HG03439 (cell line): Measurements from ENCODE around the gene ITCH.
"Not testable (repeated sequence)": the region's sequence is repeated elsewhere in the genome, so short reads cannot be mapped to it uniquely, and the experiment has no call there.

Source experiments
- ATAC-seq: cut with Tn5 transposase; IDR thresholded peaks from one replicate; pipeline ENCODE4 v1.9.1; 2021; ENCODE audit warnings: mild to moderate bottlenecking, moderate library complexity; ENCODE audit not compliant: unreplicated experiment

The ITCH gene

DNA sequence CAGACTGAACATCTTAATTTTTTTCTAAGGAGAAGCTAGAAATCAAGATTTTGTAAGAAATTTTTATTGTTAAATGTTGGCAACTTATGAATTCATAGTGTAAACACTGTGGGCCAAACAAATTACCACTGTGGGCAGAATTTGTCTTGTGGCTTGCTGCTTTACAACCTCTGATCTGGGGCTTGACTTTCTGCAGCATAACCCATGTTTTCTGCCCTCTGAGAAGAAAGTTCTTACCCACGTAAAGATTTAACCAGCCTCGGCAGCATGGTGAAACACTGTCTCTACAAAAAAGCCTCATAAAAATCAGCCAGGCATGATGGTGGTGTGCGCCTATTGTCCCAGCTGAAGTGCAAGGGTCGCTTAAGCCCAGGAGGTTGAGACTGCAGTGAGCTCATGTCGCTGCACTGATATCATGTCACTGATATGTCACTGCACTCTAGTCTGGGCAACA lies 12.9 kb downstream of the ITCH start:
- no peak for ATAC-seq

- ATAC-seq: peak; percentile 78
Measured at GRCh38 chr20:34377072-34377847, 14.2 kb downstream of the ITCH start.

- ATAC-seq: no peak
Measured at GRCh38 chr20:34382174-34382573, 19.1 kb downstream of the ITCH start.

DNA sequence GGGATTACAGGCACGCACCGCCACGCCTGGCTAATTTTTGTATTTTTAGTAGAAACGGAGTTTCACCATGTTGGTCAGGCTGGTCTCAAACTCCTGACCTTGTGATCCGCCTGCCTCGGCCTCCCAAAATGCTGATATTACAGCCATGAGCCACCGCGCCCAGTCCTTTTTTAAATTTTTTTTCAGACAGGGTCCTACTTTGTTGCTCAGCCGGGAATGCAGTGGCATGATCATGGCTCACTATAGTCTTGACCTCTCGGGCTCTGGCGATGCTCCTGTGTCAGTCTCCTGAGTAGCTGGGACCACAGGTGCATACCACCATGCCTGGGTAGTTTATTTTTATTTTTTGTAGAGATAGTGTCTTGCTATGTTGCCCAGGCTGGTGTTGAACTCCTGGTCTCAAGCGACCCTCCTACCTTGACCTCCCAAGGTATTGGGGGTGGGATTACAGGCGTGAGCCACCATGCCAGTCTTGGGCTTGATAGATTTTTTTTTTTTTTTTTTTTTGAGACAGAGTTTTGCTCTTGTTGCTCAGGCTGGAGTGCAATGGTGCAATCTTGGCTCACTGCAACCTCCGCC lies 19.9 kb downstream of the ITCH start:
- ATAC-seq: not testable (repeated sequence)

DNA sequence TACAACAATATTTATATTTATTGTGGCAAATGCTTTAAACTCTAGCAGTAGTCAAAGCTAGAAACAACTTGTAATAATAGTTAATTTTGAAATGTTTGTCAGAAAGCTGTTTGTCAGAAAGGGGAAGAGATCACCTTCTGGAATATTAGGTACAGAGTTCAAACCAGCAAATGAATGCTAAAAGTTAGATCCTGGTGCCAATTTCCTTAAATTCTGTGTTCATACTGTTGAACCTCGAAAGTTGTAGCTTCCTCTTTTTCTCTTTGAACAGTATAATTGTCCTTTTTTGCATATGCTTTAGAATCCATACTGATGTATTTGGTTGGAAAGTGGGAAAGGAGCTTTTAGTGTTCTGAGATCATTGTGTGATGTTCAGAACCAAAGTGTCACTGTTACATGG lies 22.4 kb downstream of the ITCH start:
- ATAC-seq: no peak

DNA sequence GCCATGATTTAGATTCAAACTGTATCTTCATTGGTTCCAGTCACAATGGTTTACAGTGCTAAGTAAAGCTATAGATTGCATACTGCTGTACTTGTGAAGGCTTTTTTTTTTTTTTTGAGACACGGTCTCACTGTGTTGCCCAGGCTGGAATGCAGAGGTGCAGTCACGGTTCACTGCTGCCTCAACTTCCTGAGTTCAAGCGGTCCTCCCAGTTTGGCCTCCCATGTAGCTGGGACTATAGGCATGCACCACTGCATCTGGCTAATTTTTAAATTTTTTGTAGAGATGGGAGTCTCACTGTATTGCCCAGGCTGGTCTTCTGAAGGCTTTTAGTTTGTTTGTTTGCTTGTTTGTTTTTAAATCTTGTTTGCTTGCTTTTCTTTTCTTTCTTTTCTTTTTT lies 24.9 kb downstream of the ITCH start:
- no peak for ATAC-seq

DNA sequence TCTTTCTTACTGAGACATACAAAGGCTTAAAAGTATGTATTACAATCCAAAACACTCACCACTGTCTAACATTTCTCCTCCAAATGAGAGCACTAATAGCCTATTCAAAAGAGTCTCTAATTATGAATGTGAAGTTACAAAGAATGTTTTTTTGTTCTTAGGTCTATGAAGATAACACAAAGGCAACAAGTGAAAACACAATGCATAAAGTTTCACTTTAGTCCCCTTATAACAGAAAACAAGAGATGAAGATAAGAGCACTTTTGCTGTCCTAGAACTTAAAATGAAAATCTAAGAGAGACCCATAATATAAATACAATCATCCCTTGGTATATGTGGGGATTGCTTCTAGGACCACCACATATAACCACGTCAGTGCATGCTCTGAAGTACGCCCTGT lies 25.6 kb downstream of the ITCH start:
- no peak for ATAC-seq

DNA sequence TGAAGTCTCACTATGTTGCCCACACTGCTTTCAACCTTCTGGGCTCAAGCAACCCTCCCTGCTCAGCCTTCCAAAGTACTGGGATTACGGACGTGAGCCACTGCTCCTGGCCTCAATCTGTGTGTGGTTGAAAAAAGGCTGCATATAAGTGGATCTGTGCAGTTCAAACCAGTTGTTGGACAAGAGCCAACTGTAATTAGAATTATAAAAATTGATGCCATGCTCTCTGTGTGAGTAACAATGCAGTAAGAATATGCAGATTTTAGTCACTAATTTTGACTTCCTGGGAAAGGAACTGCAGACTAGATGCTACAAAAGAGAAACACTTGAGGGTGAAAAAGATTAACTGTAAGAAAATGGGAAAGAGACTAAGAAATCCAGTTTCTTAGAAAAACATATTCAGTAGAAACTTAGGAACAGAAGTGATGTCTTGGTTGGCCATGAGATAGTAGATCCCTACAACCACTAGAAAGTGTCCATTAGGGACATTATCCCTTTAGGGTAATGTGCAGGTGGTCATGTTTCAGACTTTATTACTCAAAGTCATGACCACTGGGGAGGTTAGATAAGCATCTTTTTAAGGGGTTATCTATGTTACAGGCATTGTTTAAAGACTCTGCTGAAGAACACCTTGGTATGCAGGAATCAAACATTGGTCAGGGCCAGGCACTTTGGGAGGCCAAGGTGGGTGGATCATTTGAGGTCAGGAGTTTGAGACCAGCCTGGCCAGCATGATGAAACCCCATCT lies 26.3 kb downstream of the ITCH start:
- no peak for ATAC-seq

- ATAC-seq: no peak
Measured at GRCh38 chr20:34389954-34390555, 27.0 kb downstream of the ITCH start.

GRCh38 chr20:34396408-34396807 lies 33.3 kb downstream of the ITCH start:
- ATAC-seq: no peak

GRCh38 chr20:34397096-34397495 lies 34.0 kb downstream of the ITCH start:
- no peak for ATAC-seq

- ATAC-seq: not testable (repeated sequence)
Measured at GRCh38 chr20:34400776-34401175, 37.7 kb downstream of the ITCH start.

GRCh38 chr20:34401741-34402455 lies 38.8 kb downstream of the ITCH start:
- no peak for ATAC-seq

GRCh38 chr20:34402461-34402860 lies 39.4 kb downstream of the ITCH start:
- ATAC-seq: no peak

- ATAC-seq: no peak
Measured at GRCh38 chr20:34403063-34403827, 40.2 kb downstream of the ITCH start.

DNA sequence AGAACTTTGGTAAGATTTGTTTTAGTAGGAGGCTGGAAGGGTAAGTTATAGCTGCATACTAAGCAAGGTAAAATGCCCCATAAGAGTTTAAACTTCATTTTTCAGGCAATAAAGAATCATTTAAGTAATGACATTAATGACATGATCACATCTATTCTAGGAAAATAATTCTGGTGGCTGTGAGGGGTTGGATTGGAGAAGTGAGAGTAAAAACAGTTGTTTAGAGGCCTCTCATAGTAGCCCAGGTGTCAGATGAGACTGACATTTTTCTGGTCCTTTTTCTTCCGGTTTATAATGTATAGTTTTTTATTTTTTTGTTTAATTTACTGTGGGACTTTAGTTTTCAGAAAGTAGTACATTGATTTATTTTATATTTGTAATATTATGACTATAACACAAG lies 40.8 kb downstream of the ITCH start:
- ATAC-seq: peak; percentile 47

DNA sequence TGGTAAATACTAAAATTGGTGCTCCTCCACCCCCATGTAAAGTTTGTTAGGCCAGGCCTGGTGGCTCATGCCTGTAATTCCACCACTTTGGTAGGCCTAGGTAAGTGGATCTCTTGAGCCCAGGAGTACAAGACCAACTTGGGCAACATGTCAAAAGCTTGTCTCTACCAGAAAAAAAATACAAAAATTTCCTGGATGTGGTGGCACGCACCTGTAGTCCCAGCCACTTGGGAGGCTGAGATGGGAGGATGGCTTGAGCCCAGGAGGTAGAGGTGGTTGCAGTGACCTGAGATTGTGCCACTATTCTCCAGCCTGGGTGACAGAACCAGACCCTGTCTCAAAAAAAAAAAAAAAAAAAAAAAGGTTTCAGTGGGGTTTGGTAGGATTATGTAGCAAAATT lies 41.7 kb downstream of the ITCH start:
- no peak for ATAC-seq

- ATAC-seq: not testable (repeated sequence)
Measured at GRCh38 chr20:34405247-34405651, 42.2 kb downstream of the ITCH start.

DNA sequence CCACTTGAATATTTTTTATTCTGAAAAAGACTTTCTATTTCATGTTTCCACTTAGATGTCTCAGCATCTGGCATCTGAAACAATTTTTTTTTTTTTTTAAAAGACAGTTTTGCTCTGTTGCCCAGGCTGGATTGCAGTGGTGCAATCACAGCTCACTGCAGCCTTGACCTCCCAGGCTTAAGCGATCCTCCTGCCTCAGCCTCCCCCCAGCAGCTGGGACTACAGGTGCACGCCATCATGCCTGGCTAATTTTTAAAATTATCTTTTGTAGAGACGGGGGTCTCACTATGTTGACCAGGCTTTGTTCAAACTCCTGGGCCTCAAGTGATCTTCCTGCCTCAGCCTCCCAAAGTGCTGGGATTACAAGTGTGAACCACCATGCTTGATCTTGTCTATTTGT lies 42.9 kb downstream of the ITCH start:
- ATAC-seq: not testable (repeated sequence)

DNA sequence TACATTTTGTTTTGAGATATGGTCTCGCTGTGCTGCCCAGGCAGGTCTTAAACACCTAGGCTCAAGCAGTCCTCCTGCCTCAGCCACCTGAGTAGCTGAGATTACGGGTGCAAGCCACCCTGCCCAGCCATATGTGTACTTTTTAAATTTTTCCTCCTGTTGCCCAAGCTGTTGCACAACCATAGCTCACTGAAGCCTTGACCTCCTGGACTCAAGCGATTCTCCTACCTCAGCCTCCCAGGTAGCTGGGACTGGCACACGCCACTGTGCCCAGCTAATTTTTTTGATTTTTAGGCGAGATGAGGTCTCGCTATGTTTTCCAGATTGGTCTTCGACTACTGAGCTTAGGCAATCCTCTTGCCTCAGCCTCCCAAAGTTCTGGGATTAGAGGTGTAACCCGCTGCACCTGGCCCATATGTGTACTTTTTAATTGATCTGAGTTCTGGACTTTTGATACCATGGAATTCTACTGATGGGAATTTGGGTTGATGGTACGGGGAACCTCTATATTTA lies 44.9 kb downstream of the ITCH start:
- ATAC-seq: no peak
